Epithelial cell of esophagus (primary cell): ENCODE measurements around the gene ARHGAP12.
A peak's percentile ranks its signal among the peaks of the same experiment; 100 is the strongest.

Experiments used
- DNase-seq: peaks from one replicate; pipeline ENCODE4 v3.0.0; 2010; ENCODE audit warnings: low read depth
- H3K4me3 ChIP-seq: 2 replicates; pipeline ENCODE4 v1.5.1; 2011; ENCODE audit warnings: mild to moderate bottlenecking, low read length, control low read depth
- TF ChIP-seq, protein P1 (sequence below): IDR thresholded peaks from 2 replicates; pipeline ENCODE4 v1.5.1; 2011; ENCODE audit warnings: low read depth, mild to moderate bottlenecking, low read length, control low read depth, inconsistent platforms; ENCODE audit not compliant: insufficient read depth; ENCODE audit errors: missing control alignments

ARHGAP12 gene

DNA sequence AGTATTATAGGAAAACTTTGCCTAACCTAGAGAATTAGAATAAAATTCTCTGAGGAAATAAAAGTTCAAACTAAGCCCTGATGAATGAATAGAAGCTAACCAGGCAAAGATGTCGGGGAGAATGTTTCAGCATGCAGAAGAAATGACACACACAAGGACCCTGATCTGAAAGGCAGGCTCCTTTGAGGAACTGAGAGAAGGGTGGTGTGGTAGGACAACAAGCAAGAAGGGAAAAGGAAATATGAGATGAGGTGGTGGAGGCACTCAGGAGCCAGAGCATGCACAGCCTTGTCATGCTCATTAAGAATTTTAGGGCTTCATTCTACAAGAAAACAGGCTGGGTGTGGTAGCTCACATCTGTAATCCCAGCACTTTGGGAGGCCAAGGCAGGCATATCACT lies 90.6 kb downstream of the ARHGAP12 start:
- H3K4me3 ChIP-seq = no peak overlapping the region
- peak; percentile 5 for DNase-seq
- TF ChIP-seq, protein P1, sequence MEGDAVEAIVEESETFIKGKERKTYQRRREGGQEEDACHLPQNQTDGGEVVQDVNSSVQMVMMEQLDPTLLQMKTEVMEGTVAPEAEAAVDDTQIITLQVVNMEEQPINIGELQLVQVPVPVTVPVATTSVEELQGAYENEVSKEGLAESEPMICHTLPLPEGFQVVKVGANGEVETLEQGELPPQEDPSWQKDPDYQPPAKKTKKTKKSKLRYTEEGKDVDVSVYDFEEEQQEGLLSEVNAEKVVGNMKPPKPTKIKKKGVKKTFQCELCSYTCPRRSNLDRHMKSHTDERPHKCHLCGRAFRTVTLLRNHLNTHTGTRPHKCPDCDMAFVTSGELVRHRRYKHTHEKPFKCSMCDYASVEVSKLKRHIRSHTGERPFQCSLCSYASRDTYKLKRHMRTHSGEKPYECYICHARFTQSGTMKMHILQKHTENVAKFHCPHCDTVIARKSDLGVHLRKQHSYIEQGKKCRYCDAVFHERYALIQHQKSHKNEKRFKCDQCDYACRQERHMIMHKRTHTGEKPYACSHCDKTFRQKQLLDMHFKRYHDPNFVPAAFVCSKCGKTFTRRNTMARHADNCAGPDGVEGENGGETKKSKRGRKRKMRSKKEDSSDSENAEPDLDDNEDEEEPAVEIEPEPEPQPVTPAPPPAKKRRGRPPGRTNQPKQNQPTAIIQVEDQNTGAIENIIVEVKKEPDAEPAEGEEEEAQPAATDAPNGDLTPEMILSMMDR = no peak

DNA sequence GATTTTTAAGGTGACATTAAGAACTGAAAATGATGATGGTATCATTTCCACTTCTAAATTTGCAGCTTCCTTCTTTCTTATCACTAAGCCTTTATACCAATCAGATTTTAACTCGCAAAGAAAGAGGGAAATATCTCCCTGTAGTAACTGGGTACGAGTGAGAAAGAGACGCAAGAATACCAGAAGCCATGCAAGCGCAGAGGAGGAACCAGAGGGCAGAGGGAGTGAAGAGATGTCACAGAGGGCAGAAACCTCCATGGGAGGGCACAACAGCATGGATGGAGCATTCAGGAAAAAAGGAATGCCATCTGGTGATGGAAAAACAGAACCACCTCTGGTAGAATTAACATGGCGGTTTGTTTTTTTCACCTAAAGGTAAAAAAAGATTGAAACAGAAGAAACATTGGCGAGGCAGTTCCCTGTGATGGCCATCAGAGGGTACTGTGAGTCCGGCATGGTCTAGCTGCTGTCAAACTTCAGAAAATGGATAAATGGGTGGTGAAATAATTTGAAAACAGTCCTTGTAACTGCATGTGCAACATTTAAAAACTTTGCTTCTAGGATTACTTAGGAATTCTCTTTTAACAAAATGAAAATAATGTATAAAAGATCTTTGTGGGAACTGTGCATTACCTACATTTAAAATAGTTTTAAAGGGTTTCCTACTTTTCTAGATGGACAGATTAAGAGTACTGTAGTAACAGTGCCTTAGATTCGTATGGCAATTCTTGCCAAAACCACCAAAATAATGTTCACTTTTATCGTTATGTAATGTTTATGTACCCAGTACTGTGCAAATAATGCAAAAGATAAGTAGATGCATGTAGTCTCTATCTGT lies 91.8 kb downstream of the ARHGAP12 start:
- DNase-seq = peak; percentile 45
- TF ChIP-seq, protein P1 = peak; percentile 76
- H3K4me3 ChIP-seq = no peak overlapping the region

DNA sequence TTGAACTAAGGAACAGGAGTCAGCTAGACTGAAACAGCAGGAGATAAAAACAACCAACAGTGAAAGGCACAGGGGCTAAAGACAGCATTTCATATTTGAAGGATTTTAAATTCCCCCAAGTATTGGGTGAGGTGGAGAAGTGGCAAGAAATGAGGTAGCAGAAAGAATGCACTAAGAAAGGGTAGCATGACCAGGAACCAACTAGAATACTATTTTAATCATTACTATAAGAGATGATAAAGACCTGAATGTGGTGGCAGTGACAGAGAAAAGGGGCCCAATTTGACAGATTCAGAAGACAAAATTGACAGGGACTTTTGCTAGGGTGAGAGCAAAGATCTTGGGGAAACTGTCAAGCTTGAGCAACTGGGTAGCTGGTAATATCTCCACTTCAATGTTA lies 94.9 kb downstream of the ARHGAP12 start:
- no peak overlapping the region for H3K4me3 ChIP-seq
- TF ChIP-seq, protein P1 = no peak
- DNase-seq = no peak

DNA sequence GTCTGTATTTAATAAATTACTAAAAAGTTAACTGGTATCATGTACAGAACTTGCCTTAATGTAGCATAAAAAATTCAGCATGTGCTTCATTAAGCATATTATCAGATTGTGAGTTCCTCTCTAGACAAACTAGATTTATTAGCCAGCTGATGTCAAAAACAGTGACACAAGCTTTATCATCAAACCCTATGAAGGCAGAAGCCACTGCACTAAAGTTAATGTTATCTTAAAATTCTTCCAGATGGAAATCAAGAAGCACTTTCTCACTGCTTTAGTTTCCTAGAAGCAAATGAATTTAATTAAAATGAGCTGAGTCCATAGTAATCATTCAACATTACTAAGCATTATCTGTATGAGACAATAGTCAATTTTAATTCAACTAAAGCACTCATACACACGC lies 96.4 kb downstream of the ARHGAP12 start:
- H3K4me3 ChIP-seq = no peak overlapping the region
- TF ChIP-seq, protein P1 = no peak
- no peak for DNase-seq

DNA sequence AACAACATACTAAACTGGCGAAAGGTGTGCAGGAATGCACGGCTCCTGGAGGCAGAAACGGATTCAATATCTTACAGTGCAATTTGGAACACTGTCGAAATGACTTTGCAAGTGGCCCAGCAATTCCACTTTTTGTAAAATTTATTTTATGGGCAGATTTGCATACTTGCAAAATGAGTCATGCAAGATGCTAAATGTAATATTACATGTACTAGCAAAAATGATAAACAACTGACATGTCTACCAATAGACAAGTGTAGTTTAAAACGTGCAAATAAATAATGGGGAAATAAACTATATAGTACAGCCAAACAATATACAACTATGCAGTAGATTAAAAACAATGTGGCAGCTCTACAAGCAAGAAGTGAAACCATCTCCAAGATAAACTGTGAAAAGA lies 97.7 kb downstream of the ARHGAP12 start:
- DNase-seq = no peak
- no peak overlapping the region for H3K4me3 ChIP-seq
- TF ChIP-seq, protein P1 = no peak

DNA sequence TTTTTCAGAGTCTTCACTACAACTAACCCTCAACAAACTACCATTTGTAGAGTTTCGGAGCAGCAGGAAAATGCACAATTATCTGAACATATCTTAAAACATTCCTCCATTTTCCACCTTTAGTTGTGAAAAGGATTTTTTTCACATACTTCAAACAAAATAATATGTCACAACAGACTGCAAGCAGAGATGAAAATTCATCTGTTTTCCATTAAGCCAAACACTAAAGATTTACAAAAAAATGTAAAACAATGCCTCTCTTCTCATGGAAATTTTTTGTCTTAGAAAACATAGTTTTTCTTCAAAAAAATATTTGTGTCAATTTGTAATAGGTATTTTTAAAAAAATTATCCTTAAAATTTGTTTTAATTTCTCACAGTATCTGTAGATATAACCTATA lies 98.9 kb downstream of the ARHGAP12 start:
- no peak for DNase-seq
- no peak overlapping the region for H3K4me3 ChIP-seq
- TF ChIP-seq, protein P1 = no peak

DNA sequence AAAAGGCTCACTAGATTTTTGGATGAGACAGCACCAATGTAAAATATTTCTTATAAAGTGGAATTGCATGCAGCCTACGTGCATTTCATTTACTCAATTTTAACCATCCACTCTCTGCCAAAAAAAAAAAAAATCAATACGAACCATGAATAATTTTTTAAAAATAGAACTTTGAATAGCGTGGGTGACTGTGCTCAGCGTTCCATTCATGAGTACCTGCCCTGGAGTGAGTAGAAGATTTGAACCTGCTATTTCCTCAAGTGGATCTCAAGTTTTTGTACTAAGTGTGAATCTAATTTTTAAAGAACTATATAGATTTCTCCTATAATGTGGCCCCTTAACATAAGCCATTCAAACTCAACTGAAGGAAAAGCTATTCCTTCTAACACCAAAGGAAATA lies 105.3 kb downstream of the ARHGAP12 start:
- no peak for DNase-seq
- TF ChIP-seq, protein P1 = no peak
- no peak overlapping the region for H3K4me3 ChIP-seq
